AG10803 (cell line): Measurements from ENCODE around the gene TBL3.

Source experiments
- DNase-seq: peaks from one replicate; pipeline ENCODE4 v3.0.0; 2010; ENCODE audit warnings: low read depth
- H3K4me3 ChIP-seq: 2 replicates; pipeline ENCODE4 v1.5.1; 2011; ENCODE audit warnings: mild to moderate bottlenecking, low read length, control low read depth
- TF ChIP-seq, protein P1 (sequence below): conservative IDR thresholded peaks from 2 replicates; pipeline ENCODE4 v1.5.1; 2011; ENCODE audit warnings: mild to moderate bottlenecking, low read length, control low read depth, inconsistent platforms

The TBL3 gene

GRCh38 chr16:1999866-2000514, 28.1 kb downstream of the TBL3 start:
- no peak overlapping the region for H3K4me3 ChIP-seq
- TF ChIP-seq, protein P1, sequence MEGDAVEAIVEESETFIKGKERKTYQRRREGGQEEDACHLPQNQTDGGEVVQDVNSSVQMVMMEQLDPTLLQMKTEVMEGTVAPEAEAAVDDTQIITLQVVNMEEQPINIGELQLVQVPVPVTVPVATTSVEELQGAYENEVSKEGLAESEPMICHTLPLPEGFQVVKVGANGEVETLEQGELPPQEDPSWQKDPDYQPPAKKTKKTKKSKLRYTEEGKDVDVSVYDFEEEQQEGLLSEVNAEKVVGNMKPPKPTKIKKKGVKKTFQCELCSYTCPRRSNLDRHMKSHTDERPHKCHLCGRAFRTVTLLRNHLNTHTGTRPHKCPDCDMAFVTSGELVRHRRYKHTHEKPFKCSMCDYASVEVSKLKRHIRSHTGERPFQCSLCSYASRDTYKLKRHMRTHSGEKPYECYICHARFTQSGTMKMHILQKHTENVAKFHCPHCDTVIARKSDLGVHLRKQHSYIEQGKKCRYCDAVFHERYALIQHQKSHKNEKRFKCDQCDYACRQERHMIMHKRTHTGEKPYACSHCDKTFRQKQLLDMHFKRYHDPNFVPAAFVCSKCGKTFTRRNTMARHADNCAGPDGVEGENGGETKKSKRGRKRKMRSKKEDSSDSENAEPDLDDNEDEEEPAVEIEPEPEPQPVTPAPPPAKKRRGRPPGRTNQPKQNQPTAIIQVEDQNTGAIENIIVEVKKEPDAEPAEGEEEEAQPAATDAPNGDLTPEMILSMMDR: no peak
- no peak for DNase-seq

GRCh38 chr16:2001035-2001434, 29.2 kb downstream of the TBL3 start:
- no peak for DNase-seq
- TF ChIP-seq, protein P1: no peak

GRCh38 chr16:2001456-2002355, 29.9 kb downstream of the TBL3 start:
- H3K4me3 ChIP-seq: no peak overlapping the region
- DNase-seq: no peak
- TF ChIP-seq, protein P1: no peak

More at GRCh38 chr16:2001035-2001434, 29.2 kb downstream of the TBL3 start:
- no peak overlapping the region for H3K4me3 ChIP-seq

- no peak overlapping the region for H3K4me3 ChIP-seq
- TF ChIP-seq, protein P1: no peak
- no peak for DNase-seq
Measured at GRCh38 chr16:2002406-2003230, 30.8 kb downstream of the TBL3 start.

DNA sequence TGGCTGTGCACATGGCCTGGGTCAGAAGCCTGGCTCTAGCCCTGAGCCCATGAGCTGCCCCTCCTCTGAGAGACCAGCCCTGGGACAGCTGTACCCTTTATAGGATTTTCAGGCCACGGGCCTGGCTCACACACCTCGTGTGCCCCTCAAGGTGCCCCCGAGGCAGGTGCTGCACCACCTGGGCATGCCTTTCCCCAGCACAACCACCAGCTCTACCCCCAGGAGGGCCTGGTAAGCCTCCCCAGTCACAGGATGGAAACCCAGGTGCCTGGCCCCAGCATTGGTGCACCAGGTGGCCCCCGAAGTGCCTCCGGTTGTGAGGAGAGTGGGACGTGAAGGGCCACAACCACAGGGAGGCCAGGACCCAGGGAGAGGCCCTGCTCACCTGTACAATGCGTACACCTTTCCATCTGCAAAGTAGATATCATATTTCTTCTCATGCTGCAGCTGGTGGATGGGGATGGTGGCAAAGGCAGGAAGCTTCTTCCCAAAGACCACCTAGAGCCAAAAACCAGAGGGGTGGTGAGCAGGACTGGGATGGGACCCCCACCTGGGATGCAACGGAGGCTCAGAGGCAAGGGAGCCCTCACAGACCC, 31.5 kb downstream of the TBL3 start:
- H3K4me3 ChIP-seq: no peak overlapping the region
- no peak for DNase-seq
- TF ChIP-seq, protein P1: no peak

GRCh38 chr16:2003827-2004641, 32.2 kb downstream of the TBL3 start:
- TF ChIP-seq, protein P1: peak; percentile 82
- DNase-seq: peak; percentile 80
- H3K4me3 ChIP-seq: no peak overlapping the region
